DMS 273 (cell line): ENCODE data around the gene ADARB2.

Source experiments
- DNase-seq: peaks from one replicate; lab custom pipeline; 2025; ENCODE audit not compliant: unreplicated experiment; lab: John Stamatoyannopoulos, UW

ADARB2 gene

DNA sequence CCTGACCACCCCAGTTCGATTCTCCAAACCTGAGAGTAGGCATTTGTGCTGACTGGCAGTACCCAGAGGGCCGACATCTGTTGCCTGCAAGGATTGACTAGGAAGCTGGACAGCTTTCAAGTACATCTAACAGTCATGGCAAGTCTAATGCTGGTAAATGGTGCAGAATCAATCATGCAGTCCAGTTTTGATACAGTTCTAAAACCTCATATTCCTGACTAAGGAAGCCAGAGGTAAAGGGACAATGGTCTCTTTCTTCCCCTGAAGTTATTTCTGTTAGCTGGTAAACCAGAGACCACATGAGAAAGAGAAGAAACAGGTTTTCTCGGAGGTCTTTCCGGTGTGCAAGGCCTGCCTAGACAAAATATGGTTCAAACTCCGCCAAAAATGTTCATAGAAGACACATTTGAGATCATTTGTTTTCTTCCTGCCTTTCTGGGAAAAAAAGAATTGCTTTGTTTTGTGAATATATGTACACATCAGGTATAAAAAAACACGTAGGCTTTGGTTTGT lies 584.0 kb downstream of the ADARB2 start:
- DNase-seq: peak; percentile 4

DNA sequence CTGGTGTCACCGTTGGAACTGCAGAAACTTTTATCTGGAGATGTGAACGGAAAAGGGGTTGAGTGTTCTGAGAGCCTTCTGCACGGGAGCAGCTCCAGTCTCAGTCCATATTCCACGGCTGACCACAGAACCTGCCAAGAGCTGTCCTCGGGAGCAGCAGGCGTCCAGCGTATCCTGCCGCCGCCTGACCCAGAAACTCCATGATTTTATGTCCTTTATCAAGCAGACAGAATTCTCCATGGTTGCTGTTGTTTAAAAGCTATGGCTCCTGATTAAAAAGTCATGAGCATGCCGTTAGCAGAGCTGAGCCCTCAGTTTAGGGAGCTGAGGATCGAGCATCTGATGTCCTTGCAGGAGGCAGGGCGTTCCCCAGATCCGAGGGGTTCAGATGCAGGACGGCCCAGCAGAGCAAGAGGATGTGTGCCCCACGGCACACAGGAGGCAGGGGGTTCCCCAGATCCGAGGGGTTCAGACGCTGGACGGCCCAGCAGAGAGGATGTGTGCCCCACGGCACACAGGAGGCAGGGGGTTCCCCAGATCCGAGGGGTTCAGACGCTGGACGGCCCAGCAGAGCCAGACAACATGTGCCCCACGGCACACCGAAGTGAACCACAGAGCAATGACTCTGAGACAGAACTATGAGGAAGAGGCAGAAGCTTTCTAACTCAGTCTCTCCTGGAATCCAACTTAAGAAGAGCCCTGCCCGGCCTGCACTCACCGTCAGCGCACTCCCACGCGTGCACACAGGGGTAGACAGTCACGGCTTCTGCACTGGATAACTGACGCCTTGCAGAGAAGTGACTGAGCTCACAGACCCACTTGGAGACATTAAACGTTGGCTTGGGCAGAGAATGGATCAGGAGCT lies 584.7 kb downstream of the ADARB2 start:
- DNase-seq: no peak

DNA sequence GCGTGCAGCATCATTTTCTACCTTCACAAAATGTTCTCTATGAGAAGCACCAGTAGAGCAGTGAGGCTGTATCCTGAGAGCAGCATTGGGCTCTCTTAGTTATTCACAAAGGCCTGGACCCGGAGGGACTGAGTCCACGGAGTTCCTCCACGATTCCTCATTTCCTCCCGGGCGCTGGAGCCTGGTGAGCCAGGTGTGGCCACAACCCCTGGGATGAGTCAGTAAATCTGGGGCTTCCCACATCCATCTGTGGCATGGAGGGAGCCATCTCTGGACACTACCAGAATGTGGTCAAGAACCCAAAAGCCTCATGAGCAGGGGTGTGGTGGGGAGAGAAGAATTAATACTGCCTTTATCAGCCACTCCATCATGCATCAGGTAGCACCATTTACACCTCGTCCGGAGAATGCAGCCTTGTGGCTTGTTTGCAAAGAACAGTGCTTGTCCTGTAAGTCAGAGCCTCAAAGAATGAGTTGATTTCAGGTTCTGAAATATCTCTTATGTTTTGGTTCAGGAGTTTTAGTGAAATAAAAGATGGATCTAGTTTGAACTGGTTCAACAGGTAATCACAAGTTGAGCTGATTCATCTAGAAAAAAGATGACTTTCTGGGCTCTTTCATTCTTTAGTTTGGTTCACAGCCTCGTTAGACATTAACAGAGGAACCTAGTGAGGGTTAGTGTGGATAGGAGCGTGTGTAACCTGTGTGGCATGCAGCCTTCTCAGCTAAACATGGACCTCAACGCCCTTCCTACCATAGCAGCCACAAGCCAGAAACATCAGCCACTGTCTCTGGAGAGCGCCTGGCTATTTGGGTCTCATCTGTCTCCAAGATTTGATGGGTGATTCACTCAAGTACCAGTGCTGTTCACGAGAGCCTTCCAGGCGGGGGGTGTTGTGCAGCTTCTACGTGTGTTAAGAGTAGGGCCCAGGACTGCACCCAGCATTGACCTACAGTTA lies 586.0 kb downstream of the ADARB2 start:
- DNase-seq: no peak

DNA sequence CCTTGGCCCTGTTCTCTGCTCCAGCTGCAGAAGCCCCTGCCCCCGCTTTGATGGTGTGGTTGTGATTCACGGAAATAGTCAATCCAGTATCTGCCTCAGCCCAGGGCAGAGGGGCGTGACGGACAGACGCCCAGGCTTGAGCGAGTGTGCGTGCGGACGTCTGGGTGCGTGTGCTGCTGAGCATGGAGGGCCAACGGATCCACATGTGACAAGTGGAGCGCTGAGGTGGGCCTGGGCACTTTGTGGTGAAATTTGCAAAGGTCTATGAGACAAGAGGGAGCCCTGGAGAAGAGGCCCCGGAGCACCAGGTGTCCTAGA lies 586.7 kb downstream of the ADARB2 start:
- no peak for DNase-seq

DNA sequence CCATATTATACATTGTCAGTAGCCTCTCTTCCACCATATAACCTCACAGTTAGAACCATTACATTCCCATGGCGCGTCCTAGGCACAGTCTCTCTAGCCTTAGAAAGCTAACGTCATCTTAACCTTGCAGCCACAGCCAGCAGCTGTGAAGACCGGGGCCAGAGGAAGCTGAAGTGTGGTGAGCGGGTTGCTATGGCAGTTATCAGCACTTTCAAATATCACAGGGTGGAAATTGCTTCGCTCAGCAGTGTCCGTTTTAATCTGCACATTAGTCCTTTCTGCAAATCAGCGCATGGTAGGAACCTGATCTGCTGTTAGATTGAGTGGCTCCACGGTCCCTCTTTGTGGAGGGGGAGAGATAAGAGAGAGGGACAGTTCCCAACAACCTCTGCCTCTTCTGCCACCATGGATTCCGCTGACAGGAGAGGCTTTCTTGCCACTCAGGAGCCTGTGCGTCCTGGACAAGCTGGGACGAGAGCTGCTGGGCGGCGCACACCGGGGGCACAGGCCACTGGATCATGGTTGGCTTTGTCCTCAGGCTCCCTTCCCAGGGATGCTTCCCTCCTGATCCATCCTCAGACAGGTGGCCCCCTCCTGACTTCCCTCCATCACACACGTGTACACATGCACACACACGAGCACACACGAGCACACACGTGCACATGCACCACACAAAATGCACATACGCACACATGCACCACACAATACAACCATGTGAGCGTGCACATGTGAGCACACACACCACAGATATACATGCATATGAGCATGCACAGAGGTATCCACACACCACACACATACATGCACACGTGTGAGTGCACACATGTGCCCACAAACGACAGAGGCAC lies 587.3 kb downstream of the ADARB2 start:
- no peak for DNase-seq

DNA sequence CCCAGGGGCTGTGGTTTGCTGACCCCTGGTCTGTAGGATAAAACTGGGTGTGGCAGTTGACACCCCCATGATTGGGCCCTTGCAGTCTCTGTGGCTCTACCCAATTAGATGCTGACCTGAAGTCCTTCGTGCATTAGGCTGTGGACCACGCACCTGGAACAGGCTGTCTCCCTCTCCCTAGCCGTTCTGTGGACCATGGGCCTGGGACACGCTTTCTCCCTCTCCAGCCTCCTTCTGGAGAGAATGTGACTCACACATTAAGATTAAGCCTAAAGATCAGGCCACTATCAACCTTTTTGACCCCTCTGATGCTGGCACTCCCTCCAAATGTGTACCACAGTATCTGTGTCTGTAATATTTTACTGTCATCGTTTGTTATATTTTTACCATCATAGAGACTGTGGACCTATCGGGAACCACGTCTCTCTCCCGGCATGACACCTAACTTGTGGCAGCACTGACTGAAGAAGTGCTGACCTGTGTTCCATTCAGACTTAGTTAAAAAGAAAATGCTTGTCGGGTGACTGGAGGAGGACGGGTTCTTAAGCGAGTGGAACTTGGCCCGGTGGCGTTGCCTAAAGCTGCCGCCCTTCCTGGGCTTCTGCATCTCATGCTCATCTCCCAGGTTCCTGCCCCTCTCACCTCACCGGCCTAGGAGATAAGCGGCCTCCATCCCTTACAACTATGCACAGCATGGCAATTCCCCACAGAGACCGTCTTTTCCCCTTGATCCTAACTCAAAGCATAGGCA lies 588.3 kb downstream of the ADARB2 start:
- DNase-seq: no peak

DNA sequence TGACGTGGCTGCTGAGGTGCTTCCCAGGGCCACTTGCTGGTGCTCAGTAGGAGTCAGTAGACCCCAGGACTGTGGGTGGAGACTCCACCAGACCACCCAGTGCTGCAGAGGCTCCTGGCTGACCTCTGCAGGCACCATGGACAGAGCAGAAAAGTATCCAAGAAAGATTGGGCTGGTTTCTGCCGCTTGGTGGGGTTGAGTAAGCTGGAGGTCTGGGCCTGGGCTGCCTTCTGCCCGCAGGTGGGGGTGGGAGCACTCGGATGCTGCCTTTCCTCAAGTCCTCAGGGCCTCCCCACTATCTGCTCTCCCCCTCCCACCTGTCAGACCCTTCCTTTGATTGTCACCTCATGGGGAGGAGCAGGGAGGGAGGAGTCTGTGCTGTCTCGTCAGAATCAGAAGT lies 589.5 kb downstream of the ADARB2 start:
- DNase-seq: no peak

DNA sequence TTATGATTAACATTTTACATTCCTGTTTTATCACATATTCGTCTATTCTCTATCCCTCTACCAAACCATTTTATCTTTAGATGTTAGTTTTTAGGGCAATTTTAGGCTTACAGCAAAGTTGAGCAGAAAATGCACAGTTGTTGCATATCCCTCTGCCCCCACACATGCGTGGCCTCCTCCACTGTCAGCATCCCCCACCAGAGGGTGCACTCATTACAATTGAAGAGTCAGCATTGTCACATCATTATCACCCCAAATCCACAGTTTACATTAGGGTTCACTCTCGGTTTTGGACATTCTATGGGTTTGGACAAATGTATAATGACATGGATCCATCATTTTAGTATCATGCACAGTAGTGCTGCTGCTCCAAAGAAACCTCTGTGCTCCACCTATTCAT lies 594.7 kb downstream of the ADARB2 start:
- DNase-seq: peak; percentile 24

DNA sequence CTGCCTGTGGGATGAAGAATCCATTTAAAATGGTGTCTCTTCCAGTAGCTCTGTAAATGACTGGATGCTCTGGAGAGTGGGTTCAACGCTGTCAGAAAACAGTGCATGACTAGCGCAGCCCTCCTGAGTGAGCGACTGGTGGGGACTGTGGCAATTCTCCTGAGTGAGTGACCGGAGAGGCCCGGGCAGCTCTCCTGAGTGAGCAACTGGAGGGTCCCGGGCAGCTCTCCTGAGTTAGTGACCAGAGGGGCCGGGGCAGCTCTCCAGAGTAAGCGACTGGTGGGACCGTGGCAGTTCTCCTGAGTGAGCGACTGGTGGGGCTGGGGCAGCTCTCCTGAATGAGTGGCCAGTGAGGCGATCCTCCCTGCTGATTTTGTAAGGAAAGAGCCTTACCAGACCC lies 595.6 kb downstream of the ADARB2 start:
- DNase-seq: no peak

DNA sequence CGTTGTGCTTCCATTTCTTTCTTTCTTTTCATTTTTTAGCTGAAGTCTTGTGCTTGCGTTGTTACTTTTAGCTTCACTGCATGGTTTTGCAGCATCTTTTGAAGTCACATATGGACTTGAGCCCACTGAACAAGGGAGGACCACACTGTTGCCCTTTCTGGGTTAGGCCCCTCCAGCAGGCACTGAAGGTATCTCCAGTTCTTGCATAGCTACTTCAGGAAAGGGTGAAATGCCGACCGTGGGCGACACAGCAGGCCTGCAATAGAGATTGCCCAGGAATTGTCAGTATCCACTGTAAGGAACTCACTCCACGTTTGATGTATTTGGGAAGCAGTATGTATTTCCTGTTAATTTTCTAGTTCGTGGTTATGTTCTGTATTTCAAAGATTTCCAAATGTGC lies 596.1 kb downstream of the ADARB2 start:
- no peak for DNase-seq

DNA sequence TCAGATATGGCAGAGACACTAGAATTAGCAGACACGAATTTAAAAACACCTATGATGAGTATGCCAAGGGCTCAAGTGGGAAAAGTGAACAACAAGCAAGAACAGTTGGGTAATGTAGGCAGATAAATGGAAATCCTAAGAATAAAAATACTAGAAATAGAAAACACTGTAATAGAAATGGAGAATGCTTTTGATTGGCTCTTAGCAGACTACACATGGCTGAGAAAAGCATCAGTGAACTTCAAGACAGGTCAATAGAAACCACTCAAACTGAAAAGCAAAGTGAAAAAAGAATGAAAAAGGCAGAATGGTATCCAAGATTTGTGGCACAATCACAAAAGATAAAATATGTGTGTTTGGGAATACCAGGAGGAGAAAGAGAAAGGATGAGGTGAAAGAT lies 598.8 kb downstream of the ADARB2 start:
- DNase-seq: no peak

DNA sequence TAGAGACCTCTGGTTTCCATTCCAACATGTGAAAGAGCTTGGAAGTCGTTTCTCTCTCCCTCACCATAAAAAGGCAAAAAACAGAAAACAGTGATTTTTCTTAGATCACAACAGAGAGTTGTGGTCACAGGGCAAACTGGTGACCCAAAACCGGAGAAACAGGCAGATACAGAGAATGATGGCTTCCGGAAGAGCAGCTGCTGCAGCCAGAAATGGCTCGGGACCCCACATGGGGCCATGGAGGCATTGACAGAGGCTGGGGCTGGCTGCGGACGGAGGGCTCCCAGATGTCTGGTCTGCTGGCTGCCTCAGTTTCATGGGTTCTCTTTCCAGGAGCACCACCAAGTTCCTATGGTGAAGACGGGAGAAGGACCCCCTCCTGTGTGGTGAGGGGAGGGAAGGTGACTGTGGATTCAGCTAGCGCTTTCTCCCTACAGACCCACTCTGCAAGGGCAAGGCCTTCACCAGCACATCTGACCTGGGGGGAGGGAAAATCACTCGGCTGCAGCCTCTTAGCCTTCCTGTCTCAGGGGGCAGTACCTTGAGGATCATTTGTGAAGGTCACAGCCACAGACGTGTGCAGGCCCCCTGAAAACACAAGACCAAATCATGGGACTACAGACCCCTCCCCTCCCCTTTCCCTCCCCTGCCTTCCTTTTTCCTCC lies 599.7 kb downstream of the ADARB2 start:
- no peak for DNase-seq

DNA sequence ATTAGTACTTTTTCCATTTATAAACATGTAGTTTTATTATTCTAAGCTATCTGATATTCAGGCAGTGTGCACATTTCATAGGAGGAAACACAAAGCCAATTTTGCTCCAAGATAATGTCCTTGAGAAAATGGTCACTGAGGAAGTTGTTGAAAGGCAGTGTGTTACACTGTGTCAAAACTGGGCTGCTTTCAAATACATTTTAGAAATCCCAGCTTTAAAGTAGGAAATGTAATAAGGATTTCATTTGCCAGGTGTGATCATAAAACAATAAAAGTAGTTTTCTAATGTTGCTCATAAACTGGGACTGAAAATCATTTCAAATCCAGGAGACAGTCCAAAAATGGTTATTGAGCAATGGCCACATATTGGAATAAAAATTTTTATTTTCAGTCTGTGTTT lies 601.1 kb downstream of the ADARB2 start:
- no peak for DNase-seq

DNA sequence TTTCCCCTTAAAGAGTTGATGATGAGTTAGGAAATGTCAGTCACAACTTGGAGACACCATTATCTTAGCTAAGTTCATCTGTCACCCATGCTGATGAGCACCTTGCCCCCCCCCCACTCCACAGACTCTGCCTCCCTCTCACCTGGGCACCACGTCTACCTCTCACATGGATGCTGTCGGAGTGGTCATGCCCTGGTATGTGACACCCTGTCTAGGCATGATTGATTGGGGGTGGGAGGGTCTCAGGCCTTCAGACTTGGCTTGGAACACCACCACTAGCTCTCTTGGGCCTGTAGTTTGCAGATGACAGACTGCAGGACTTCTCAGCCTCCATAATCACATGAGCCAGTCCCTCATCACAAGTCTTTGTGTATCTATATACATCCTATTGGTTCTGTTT lies 603.2 kb downstream of the ADARB2 start:
- DNase-seq: no peak

DNA sequence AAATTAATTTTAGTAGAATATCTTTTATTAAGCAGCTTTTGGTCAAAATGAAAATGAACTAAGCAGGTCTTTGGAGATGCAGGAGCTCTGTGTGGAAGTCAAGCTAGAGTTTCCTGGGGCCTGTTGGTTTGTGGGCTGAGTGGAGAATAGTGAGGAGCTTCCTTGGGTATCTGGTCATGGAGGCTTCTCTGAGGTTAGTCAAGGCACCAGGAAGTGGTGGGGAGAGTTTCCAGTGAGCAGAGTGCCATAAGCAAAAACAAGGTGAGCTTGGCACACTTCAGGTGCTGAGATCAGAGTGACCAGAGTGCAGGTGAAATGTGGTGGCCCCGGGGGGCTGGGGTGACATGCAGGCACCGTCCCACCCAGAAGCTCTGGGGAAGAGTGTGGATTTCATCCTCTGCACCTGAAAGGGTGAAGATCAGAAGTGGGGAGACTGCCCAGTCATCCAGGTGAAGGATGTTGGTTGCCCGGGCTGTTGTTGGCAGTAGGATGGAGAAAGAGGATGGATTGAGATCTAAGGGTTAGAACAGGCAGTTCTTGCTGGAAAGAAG lies 603.8 kb downstream of the ADARB2 start:
- DNase-seq: no peak

DNA sequence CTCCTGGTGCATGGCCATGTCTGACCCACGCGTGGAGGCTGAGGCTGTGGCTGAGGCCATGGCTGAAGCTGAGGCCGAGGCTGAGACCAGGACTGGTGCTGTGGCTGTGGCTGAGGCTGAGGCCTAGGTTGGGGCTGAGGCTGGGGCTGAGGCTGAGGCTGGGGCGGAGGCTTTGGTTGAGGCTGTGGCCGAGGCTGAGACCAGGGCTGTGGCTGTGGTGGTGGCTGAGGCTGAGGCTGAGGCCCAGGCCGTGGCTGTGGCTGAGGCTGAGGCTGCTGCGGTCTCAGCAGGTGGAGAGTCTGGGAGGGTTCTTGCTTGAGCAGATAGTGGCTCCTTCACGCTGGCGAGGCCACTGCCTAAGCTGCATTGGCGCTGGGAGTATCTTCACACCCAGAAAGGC lies 604.7 kb downstream of the ADARB2 start:
- DNase-seq: no peak

DNA sequence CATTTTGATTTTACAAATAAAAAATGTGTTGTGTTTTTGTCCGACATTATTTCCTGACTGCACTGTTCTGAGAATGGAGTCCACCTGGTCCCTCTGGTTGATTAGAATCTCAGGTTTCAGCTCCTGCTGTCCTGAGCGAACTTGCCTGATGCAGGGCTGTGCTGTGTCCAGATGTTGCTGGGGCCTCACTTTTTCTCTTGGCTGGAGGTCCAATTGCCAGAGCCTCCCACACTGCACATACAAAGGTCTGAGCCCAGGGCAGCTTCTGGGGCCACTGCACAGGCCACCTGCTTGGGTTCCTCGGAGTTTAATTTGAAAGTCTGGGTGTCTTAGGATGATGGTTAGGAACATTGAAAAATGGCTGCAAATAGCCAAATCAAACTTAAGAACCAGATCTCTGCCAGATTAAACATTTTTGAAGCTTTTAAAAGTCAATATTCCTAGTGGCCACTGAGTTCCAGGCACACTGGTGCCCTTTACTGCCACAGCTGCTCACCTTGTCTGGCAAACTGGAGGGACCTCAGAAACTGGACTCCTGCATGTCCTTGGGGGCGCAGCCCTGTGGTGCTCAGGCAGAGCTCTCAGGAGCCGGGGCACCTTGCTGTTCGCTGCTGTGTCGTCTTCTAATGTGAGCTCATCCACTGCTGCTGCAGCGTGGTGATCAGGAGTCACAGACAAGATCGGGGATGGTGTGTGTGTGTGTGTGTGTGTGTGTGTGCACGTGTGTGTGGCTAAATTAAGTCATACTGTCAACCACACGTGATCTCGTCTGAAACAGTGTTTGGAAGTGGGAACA lies 606.1 kb downstream of the ADARB2 start:
- DNase-seq: peak; percentile 37

DNA sequence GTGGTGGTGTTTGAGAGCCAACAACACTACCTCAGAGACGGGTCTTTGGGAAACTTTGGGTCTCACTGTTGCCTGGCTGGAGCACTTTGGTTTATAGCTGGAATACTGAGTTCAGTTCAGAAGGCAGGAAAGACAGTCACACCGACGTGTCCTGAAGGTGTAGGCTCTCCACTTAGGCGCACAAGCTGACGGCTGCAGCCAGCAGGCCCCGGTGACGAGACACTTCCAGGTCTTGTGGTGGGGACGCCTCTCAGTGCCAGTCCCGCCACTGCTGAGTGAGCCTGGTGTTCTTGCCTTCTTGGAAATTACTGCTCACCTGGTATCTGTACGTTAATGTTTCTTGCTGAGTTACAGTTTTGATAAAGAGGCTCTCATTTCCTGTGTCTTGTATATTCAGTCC lies 607.1 kb downstream of the ADARB2 start:
- no peak for DNase-seq

DNA sequence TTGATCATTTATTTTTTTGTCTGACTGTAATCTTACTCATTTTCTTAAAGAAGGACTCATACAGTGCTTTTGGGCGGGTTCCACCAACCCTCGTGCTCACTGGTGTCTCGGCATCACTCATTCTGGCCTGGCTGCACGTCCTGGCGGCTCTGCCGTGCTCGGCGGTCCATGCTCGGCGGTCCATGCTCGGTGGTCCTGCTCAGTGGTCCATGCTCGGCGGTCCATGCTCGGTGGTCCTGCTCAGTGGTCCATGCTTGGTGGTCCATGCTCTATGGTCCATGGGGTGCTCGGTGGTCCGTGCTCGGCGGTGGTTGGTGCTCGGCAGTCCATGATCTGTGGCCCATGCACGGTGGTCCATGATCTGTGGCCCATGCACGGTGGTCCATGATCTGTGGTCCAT lies 608.7 kb downstream of the ADARB2 start:
- no peak for DNase-seq
